ENCODE data around the gene PRPF6. TPM values are rescaled to one million over a fixed set of nuclear protein-coding genes. Genes with fewer than 3 reads are reported as not detected.
"Not testable (repeated sequence)": the region's sequence is repeated elsewhere in the genome, so short reads cannot be mapped to it uniquely, and the experiment has no call there.

Gene PRPF6
- total RNA-seq, 1 experiment from 2014 or later: 88.4 TPM

- in situ Hi-C loops (cut with HindIII; ENCODE audit: low pct_unique_long_range_greater_than_20kb, low sequenced_read_pairs): no loop called here
- POLR2A ChIA-PET: no interaction called here
These were observed 10.9 kb upstream of the PRPF6 start, which contains the start of gene ZNF512B for GRCh38 chr20:63969838-63970713. Gene ZNF512B (minus strand): TSS chr20:63969930. CDS start chr20:63967950, 1,980 bp downstream.

GRCh38 chr20:63970714-63971431 is 10.1 kb upstream of the PRPF6 start:
- POLR2A ChIA-PET: interaction anchor here (0.7 kb wide), 1 partner anchor 55 kb away, joined by 3 read pairs; no protein-coding TSS in a partner anchor

More at GRCh38 chr20:63969838-63970713, 10.9 kb upstream of the PRPF6 start, which contains the start of gene ZNF512B:
- Histone ChIP-seq H3K4me3 (ENCODE audit: low read depth in 2 of 2, low read length in 2 of 2) (peak within 1 kb of the TSS; percentile 58 to 67), H3K27me3 (ENCODE audit: control insufficient read depth, insufficient read depth, low read length) (no peaks in the 10 kb centered on the region), H3K27ac (ENCODE audit: low read length) (peak within 1 kb of the TSS; percentile 68), H3K36me3 (ENCODE audit: control insufficient read depth, insufficient read depth, low read length) (no peaks in the 10 kb centered on the region; the same call in 1 of the 2 replicates), H3K9me3 (ENCODE audit: control insufficient read depth, insufficient read depth, low read depth, low read length) (no peaks in the 10 kb centered on the region), H3K4me1 (ENCODE audit: control insufficient read depth, insufficient read depth, low read length) (peaks cover 27% of the 10 kb centered on the region)
- ATAC-seq (peak; percentile 49), DNase-seq (ENCODE audit: low read depth, low spot score) (no peak)
- CTCF ChIA-PET: no interaction called here
- no TSS peak for BruUV-seq (replicated peaks)
- intact Hi-C loops (cut with micrococcal nuclease; ENCODE audit: unreplicated experiment): no loop called here
- peak; percentile 70; the same call in 1 of the 2 replicates for TF ChIP-seq SIN3A (IDR thresholded peaks at IDR 0.05; ENCODE audit: borderline replicate concordance, insufficient read depth, low read depth, low read length)
- TF ChIP-seq, protein P1, sequence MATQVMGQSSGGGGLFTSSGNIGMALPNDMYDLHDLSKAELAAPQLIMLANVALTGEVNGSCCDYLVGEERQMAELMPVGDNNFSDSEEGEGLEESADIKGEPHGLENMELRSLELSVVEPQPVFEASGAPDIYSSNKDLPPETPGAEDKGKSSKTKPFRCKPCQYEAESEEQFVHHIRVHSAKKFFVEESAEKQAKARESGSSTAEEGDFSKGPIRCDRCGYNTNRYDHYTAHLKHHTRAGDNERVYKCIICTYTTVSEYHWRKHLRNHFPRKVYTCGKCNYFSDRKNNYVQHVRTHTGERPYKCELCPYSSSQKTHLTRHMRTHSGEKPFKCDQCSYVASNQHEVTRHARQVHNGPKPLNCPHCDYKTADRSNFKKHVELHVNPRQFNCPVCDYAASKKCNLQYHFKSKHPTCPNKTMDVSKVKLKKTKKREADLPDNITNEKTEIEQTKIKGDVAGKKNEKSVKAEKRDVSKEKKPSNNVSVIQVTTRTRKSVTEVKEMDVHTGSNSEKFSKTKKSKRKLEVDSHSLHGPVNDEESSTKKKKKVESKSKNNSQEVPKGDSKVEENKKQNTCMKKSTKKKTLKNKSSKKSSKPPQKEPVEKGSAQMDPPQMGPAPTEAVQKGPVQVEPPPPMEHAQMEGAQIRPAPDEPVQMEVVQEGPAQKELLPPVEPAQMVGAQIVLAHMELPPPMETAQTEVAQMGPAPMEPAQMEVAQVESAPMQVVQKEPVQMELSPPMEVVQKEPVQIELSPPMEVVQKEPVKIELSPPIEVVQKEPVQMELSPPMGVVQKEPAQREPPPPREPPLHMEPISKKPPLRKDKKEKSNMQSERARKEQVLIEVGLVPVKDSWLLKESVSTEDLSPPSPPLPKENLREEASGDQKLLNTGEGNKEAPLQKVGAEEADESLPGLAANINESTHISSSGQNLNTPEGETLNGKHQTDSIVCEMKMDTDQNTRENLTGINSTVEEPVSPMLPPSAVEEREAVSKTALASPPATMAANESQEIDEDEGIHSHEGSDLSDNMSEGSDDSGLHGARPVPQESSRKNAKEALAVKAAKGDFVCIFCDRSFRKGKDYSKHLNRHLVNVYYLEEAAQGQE (IDR thresholded peaks at IDR 0.05; ENCODE audit: insufficient read depth in 1 of 2, low read depth in 2 of 2, low read length in 1 of 2): no peak

GRCh38 chr20:63971960-63972311 is 9.0 kb upstream of the PRPF6 start:
- H3K27ac ChIP-seq (ENCODE audit: low read length); POLR2A ChIA-PET; intact Hi-C loops (cut with micrococcal nuclease; ENCODE audit: unreplicated experiment); H3K27me3 ChIP-seq (ENCODE audit: control insufficient read depth, insufficient read depth, low read length); H3K9me3 ChIP-seq (ENCODE audit: control insufficient read depth, insufficient read depth, low read depth, low read length); CTCF ChIA-PET; DNase-seq (ENCODE audit: low read depth, low spot score); ATAC-seq; BruUV-seq (replicated peaks); in situ Hi-C loops (cut with HindIII; ENCODE audit: low pct_unique_long_range_greater_than_20kb, low sequenced_read_pairs); H3K36me3 ChIP-seq (ENCODE audit: control insufficient read depth, insufficient read depth, low read length); H3K4me3 ChIP-seq (ENCODE audit: low read depth in 2 of 2, low read length in 2 of 2): not testable (repeated sequence)
- H3K4me1 ChIP-seq (ENCODE audit: control insufficient read depth, insufficient read depth, low read length): peaks cover 27% of the 10 kb centered on the region

More at GRCh38 chr20:63970714-63971431, 10.1 kb upstream of the PRPF6 start:
- TF ChIP-seq TCF7L2 (IDR thresholded peaks at IDR 0.05; ENCODE audit: low read depth, low read length) (no peak), POLR2AphosphoS5 (IDR thresholded peaks at IDR 0.05; ENCODE audit: low read depth, low read length) (no peak), SIN3A (IDR thresholded peaks at IDR 0.05; ENCODE audit: borderline replicate concordance, insufficient read depth, low read depth, low read length) (no peak)
- TF ChIP-seq, protein P2, sequence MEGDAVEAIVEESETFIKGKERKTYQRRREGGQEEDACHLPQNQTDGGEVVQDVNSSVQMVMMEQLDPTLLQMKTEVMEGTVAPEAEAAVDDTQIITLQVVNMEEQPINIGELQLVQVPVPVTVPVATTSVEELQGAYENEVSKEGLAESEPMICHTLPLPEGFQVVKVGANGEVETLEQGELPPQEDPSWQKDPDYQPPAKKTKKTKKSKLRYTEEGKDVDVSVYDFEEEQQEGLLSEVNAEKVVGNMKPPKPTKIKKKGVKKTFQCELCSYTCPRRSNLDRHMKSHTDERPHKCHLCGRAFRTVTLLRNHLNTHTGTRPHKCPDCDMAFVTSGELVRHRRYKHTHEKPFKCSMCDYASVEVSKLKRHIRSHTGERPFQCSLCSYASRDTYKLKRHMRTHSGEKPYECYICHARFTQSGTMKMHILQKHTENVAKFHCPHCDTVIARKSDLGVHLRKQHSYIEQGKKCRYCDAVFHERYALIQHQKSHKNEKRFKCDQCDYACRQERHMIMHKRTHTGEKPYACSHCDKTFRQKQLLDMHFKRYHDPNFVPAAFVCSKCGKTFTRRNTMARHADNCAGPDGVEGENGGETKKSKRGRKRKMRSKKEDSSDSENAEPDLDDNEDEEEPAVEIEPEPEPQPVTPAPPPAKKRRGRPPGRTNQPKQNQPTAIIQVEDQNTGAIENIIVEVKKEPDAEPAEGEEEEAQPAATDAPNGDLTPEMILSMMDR (IDR thresholded peaks at IDR 0.05): no peak
- TF ChIP-seq, protein P1 (IDR thresholded peaks at IDR 0.05; ENCODE audit: insufficient read depth in 1 of 2, low read depth in 2 of 2, low read length in 1 of 2): no peak
- CTCF ChIA-PET: no interaction called here
- BruUV-seq (replicated peaks): no TSS peak
- H3K27me3 ChIP-seq (ENCODE audit: control insufficient read depth, insufficient read depth, low read length): no peaks in the 10 kb centered on the region
- peaks cover 27% of the 10 kb centered on the region for H3K4me1 ChIP-seq (ENCODE audit: control insufficient read depth, insufficient read depth, low read length)
- DNase-seq (ENCODE audit: low read depth, low spot score): no peak
- no peak for ATAC-seq
- no peak overlapping the region for H3K27ac ChIP-seq (ENCODE audit: low read length)
- H3K4me3 ChIP-seq (ENCODE audit: low read depth in 2 of 2, low read length in 2 of 2): no peak overlapping the region
- no peaks in the 10 kb centered on the region for H3K9me3 ChIP-seq (ENCODE audit: control insufficient read depth, insufficient read depth, low read depth, low read length)
- in situ Hi-C loops (cut with HindIII; ENCODE audit: low pct_unique_long_range_greater_than_20kb, low sequenced_read_pairs) (no loop called here), intact Hi-C loops (cut with micrococcal nuclease; ENCODE audit: unreplicated experiment) (no loop called here)
- no peaks in the 10 kb centered on the region; the same call in 1 of the 2 replicates for H3K36me3 ChIP-seq (ENCODE audit: control insufficient read depth, insufficient read depth, low read length)
